CMK (cell line): ENCODE measurements around the gene GOLGA8A.
"Not testable (repeated sequence)": the region's sequence is repeated elsewhere in the genome, so short reads cannot be mapped to it uniquely, and the experiment has no call there.

Experiments used
- DNase-seq: peaks from one replicate; pipeline ENCODE4 v3.0.0-alpha.2; 2010; ENCODE audit warnings: low read depth

GOLGA8A gene

GRCh38 chr15:34437687-34438086 lies at the start of gene GOLGA8A:
GOLGA8A (minus strand) TSS chr15:34437808; CDS start chr15:34389691, 48,117 bp downstream.
- no peak for DNase-seq

- DNase-seq: no peak
These were observed 46.0 kb upstream of the GOLGA8A start for GRCh38 chr15:34483644-34484043.

- no peak for DNase-seq
These were observed 43.8 kb upstream of the GOLGA8A start for GRCh38 chr15:34481370-34481769.

- DNase-seq: no peak
These were observed 36.2 kb upstream of the GOLGA8A start for GRCh38 chr15:34473840-34474239.

GRCh38 chr15:34472947-34473346 lies 35.3 kb upstream of the GOLGA8A start:
- DNase-seq: no peak

GRCh38 chr15:34470892-34471291 lies 33.3 kb upstream of the GOLGA8A start:
- DNase-seq: no peak

GRCh38 chr15:34470091-34470490 lies 32.5 kb upstream of the GOLGA8A start:
- no peak for DNase-seq

- DNase-seq: no peak
These were observed 24.1 kb upstream of the GOLGA8A start for GRCh38 chr15:34461730-34462129.

- no peak for DNase-seq
These were observed 22.8 kb upstream of the GOLGA8A start for GRCh38 chr15:34460451-34460850.

- DNase-seq: no peak
These were observed 19.1 kb upstream of the GOLGA8A start for GRCh38 chr15:34456658-34457057.

- DNase-seq: no peak
These were observed 5.3 kb upstream of the GOLGA8A start for GRCh38 chr15:34442891-34443290.

- DNase-seq: no peak
These were observed 2.3 kb upstream of the GOLGA8A start for GRCh38 chr15:34439878-34440277.

GRCh38 chr15:34436956-34437442 lies 609 bp downstream of the GOLGA8A start:
- no peak for DNase-seq

GRCh38 chr15:34436126-34436955 lies 1.3 kb downstream of the GOLGA8A start:
- DNase-seq: no peak

- no peak for DNase-seq
These were observed 1.9 kb downstream of the GOLGA8A start for GRCh38 chr15:34435658-34436057.

GRCh38 chr15:34434627-34435305 lies 2.8 kb downstream of the GOLGA8A start:
- no peak for DNase-seq

GRCh38 chr15:34433956-34434626 lies 3.5 kb downstream of the GOLGA8A start:
- not testable (repeated sequence) for DNase-seq

- DNase-seq: not testable (repeated sequence)
These were observed 7.0 kb downstream of the GOLGA8A start for GRCh38 chr15:34430642-34431041.

- not testable (repeated sequence) for DNase-seq
These were observed 14.1 kb downstream of the GOLGA8A start for GRCh38 chr15:34423425-34424090.

GRCh38 chr15:34420953-34421352 lies 16.7 kb downstream of the GOLGA8A start:
- not testable (repeated sequence) for DNase-seq

- not testable (repeated sequence) for DNase-seq
These were observed 19.2 kb downstream of the GOLGA8A start for GRCh38 chr15:34418435-34418834.

- DNase-seq: not testable (repeated sequence)
These were observed 28.1 kb downstream of the GOLGA8A start for GRCh38 chr15:34409511-34409910.
